B cell (primary cell): ENCODE results near the gene LIN9. TPM values are rescaled to one million over a fixed set of nuclear protein-coding genes. Genes with fewer than 3 reads are reported as not detected.

Experiments
- ATAC-seq: fragments of 200-7000 bp; cut with Tn5 transposase; one replicate; pipeline ENCODE4 v1.10.0; 2021; ENCODE audit warnings: low read depth, mild to moderate bottlenecking, moderate number of reproducible peaks, moderate library complexity
- CTCF ChIA-PET: fragments of 350-600 bp; sonication (Branson Sonifier 250); formaldehyde crosslinking; loops from one replicate; lab custom pipeline; 2021; ENCODE audit warnings: antibody characterized with exemption, inconsistent platforms; lab: Charles Lee
- POLR2A ChIA-PET: fragments of 350-600 bp; sonication (Branson Sonifier 250); formaldehyde crosslinking; loops from one replicate; lab custom pipeline; 2021; ENCODE audit warnings: antibody characterized with exemption; lab: Charles Lee
- DNase-seq: peaks from one replicate; pipeline ENCODE4 v3.0.0; 2013
- H2AFZ ChIP-seq: 2 replicates; pipeline ENCODE4 v1.6.1; 2012; ENCODE audit warnings: mild to moderate bottlenecking, low read depth, low read length; ENCODE audit not compliant: insufficient read depth, poor library complexity, severe bottlenecking
- H3K27ac ChIP-seq, 2 donors: 1 replicate in 1 of 2; 2 replicates in 1 of 2; pipeline ENCODE4 v1.5.1; 2012 to 2013; ENCODE audit warnings: low read length in 2 of 2, mild to moderate bottlenecking in 2 of 2, moderate library complexity in 1 of 2
- H3K27me3 ChIP-seq, 4 experiments: fragments of 200-600 bp in 1 of 4; sonication (generic) in 1 of 4; replicated peaks in 1 of 4; 1 replicate in 2 of 4; 2 replicates in 2 of 4; pipeline versions ENCODE4 v1.6.1 to v1.7.0; 2013 to 2016; ENCODE audit warnings: low read length in 3 of 4, mild to moderate bottlenecking in 2 of 4, mixed read lengths in 1 of 4, moderate library complexity in 1 of 4; ENCODE audit not compliant: insufficient read depth in 4 of 4, control insufficient read depth in 3 of 4; ENCODE audit errors: control extremely low read depth in 1 of 4
- H3K36me3 ChIP-seq, 2 experiments: replicated peaks in 1 of 2; 1 replicate in 1 of 2; 2 replicates in 1 of 2; pipeline versions ENCODE4 v1.6.1 to v1.7.1; 2013; ENCODE audit warnings: low read length in 1 of 2; ENCODE audit not compliant: insufficient read depth in 2 of 2, control insufficient read depth in 1 of 2; ENCODE audit errors: control extremely low read depth in 1 of 2, extremely low read depth in 1 of 2
- H3K4me1 ChIP-seq, 2 donors: fragments of 200-600 bp in 1 of 2; sonication (generic) in 1 of 2; 1 replicate in 1 of 2; 2 replicates in 1 of 2; pipeline versions ENCODE4 v1.5.1 to v1.6.1; 2013 to 2017; ENCODE audit warnings: low read length in 2 of 2; ENCODE audit not compliant: control insufficient read depth in 2 of 2, insufficient read depth in 2 of 2
- H3K4me2 ChIP-seq: replicated peaks from 2 replicates; pipeline ENCODE3; 2012; ENCODE audit warnings: mild to moderate bottlenecking, low read depth, low read length; ENCODE audit not compliant: poor library complexity, severe bottlenecking
- H3K4me3 ChIP-seq, 5 experiments: fragments of 200-600 bp in 1 of 5; sonication (generic) in 1 of 5; 1 replicate in 3 of 5; 2 replicates in 2 of 5; pipeline versions ENCODE4 v1.5.1 to v1.7.0; 2011 to 2016; ENCODE audit warnings: low read length in 4 of 5, mild to moderate bottlenecking in 4 of 5, low read depth in 2 of 5, control low read depth in 1 of 5, moderate library complexity in 1 of 5; ENCODE audit not compliant: insufficient read depth in 1 of 5; ENCODE audit errors: control extremely low read depth in 1 of 5, extremely low read depth in 1 of 5
- H3K79me2 ChIP-seq: fragments of 200-600 bp; sonication (generic); one replicate; pipeline ENCODE4 v1.6.0; 2016; ENCODE audit warnings: low read length; ENCODE audit not compliant: control insufficient read depth, insufficient read depth
- H3K9ac ChIP-seq: fragments of 200-600 bp; sonication (generic); 2 replicates; pipeline ENCODE4 v1.6.1; 2017; ENCODE audit warnings: mild to moderate bottlenecking, low read length, moderate library complexity
- H3K9me3 ChIP-seq, 3 donors: one replicate each; pipeline versions ENCODE4 v1.6.1 to v1.7.1; 2013; ENCODE audit warnings: low read length in 2 of 3; ENCODE audit not compliant: control insufficient read depth in 2 of 3, insufficient read depth in 1 of 3; ENCODE audit errors: control extremely low read depth in 1 of 3
- H4K20me1 ChIP-seq: 2 replicates; pipeline ENCODE4 v1.6.0; 2012; ENCODE audit warnings: mild to moderate bottlenecking, low read length; ENCODE audit not compliant: insufficient read depth, control insufficient read depth, poor library complexity, severe bottlenecking
- H3K27ac Mint-ChIP-seq: one replicate; pipeline ENCODE4 v1.8.0; 2021; ENCODE audit warnings: mixed read lengths
- H3K27me3 Mint-ChIP-seq: one replicate; pipeline ENCODE4 v1.8.0; 2021; ENCODE audit warnings: mixed read lengths
- H3K4me1 Mint-ChIP-seq: one replicate; pipeline ENCODE4 v1.8.0; 2021; ENCODE audit warnings: mixed read lengths
- H3K4me3 Mint-ChIP-seq: one replicate; pipeline ENCODE4 v1.8.0; 2021; ENCODE audit warnings: mixed read lengths
- H3K9me3 Mint-ChIP-seq: one replicate; pipeline ENCODE4 v1.8.0; 2022; ENCODE audit warnings: mixed read lengths; ENCODE audit not compliant: insufficient read depth
- CTCF ChIP-seq: fragments of 200-600 bp; IDR thresholded peaks from one replicate; pipeline ENCODE4 v1.8.0; 2022; ENCODE audit warnings: antibody characterized with exemption, mild to moderate bottlenecking
- EZH2 ChIP-seq: IDR thresholded peaks from 2 replicates; pipeline ENCODE4 v1.6.1; 2012; ENCODE audit warnings: borderline replicate concordance, low read depth, mild to moderate bottlenecking, moderate library complexity, low read length; ENCODE audit not compliant: insufficient read depth, poor library complexity, severe bottlenecking
- WGBS: methylation state at CpG from one replicate; pipeline ENCODE4 v1.1.5; 2013; ENCODE audit warnings: missing lambda C conversion rate; ENCODE audit not compliant: insufficient coverage; 5-methylcytosine and 5-hydroxymethylcytosine counted together
- intact Hi-C: fragments of 100-400 bp; cut with micrococcal nuclease; formaldehyde crosslinking; loops from one replicate; pipeline ENCODE4 v1.10.0; 2022
- polyA plus RNA-seq: library from polyadenylated mRNA; depleted of rRNA; stranded (reverse); fragments of >200 nt; gene quantifications from 2 replicates; pipeline ENCODE4 v1.2.3, GENCODE V29; 2012
- total RNA-seq, 2 donors: library from RNA; stranded (reverse); fragments of 120-200 nt in 1 of 2; gene quantifications; 1 replicate in 1 of 2; 2 replicates in 1 of 2; pipeline versions ENCODE4 v1.2.3 to v1.2.4, GENCODE V29; 2013 to 2022

LIN9 gene
- total and polyA plus RNA-seq, 2 donors (not counting 1 experiment from before 2014, with no cell fraction given), result 1.7 to 6.7 TPM

GRCh38 chr1:226212545-226212944, 96.4 kb downstream of the LIN9 start:
- WGBS, result 94% methylated on average over 5 of the region's 8 CpGs
- H3K9me3 Mint-ChIP-seq, result no peaks in the 10 kb centered on the region
- no peak overlapping the region for H3K4me3 Mint-ChIP-seq
- Histone ChIP-seq H3K9ac (no peak overlapping the region), H3K36me3 (no peaks in the 10 kb centered on the region), H3K4me1 (peaks cover 8 to 11% of the 10 kb centered on the region in 2 donors), H3K4me3 (no peak overlapping the region), H3K27me3 (no peaks in the 10 kb centered on the region), H2AFZ (no peak overlapping the region), H4K20me1 (no peaks in the 10 kb centered on the region), H3K9me3 (no peaks in the 10 kb centered on the region), H3K4me2 (no peak overlapping the region), H3K27ac (no peak overlapping the region), H3K79me2 (no peaks in the 10 kb centered on the region)
- TF ChIP-seq CTCF (no peak), EZH2 (no peak)
- H3K27me3 Mint-ChIP-seq, result no peaks in the 10 kb centered on the region
- POLR2A ChIA-PET, result no interaction called here
- H3K27ac Mint-ChIP-seq, result no peak overlapping the region
- peaks cover 9% of the 10 kb centered on the region for H3K4me1 Mint-ChIP-seq
- intact Hi-C loops, result no loop called here
- no peak for DNase-seq
- no peak for ATAC-seq
- CTCF ChIA-PET, result interaction anchor here (0.6 kb wide), 1 partner anchor 87 kb away, joined by 3 read pairs; no protein-coding TSS in a partner anchor

GRCh38 chr1:226211181-226211821, 97.7 kb downstream of the LIN9 start:
- Histone ChIP-seq H3K27ac (no peak overlapping the region), H3K4me1 (peaks cover 8 to 11% of the 10 kb centered on the region in 2 donors), H3K9me3 (no peaks in the 10 kb centered on the region), H3K4me2 (no peak overlapping the region), H2AFZ (no peak overlapping the region), H3K27me3 (no peaks in the 10 kb centered on the region), H3K36me3 (no peaks in the 10 kb centered on the region), H3K4me3 (no peak overlapping the region), H3K9ac (no peak overlapping the region), H4K20me1 (no peaks in the 10 kb centered on the region), H3K79me2 (no peaks in the 10 kb centered on the region)
- intact Hi-C loops, result no loop called here
- DNase-seq, result no peak
- ATAC-seq, result no peak
- H3K27me3 Mint-ChIP-seq, result no peaks in the 10 kb centered on the region
- no peak overlapping the region for H3K27ac Mint-ChIP-seq
- 89% methylated on average over 2 of the region's 5 CpGs for WGBS
- H3K4me3 Mint-ChIP-seq, result no peak overlapping the region
- ChIA-PET CTCF (interaction anchor here (0.6 to 1.9 kb wide), 3 partner anchors 14 to 119 kb away, joined by 3 to 5 read pairs (median 4); no protein-coding TSS in a partner anchor), POLR2A (no interaction called here)
- H3K4me1 Mint-ChIP-seq, result peaks cover 9% of the 10 kb centered on the region
- H3K9me3 Mint-ChIP-seq, result no peaks in the 10 kb centered on the region
- TF ChIP-seq EZH2, result no peak
- TF ChIP-seq CTCF, result no peak
